Measurements from ENCODE around the gene BUD13.
"Not testable (repeated sequence)": the region's sequence is repeated elsewhere in the genome, so short reads cannot be mapped to it uniquely, and the experiment has no call there.

Gene BUD13

DNA sequence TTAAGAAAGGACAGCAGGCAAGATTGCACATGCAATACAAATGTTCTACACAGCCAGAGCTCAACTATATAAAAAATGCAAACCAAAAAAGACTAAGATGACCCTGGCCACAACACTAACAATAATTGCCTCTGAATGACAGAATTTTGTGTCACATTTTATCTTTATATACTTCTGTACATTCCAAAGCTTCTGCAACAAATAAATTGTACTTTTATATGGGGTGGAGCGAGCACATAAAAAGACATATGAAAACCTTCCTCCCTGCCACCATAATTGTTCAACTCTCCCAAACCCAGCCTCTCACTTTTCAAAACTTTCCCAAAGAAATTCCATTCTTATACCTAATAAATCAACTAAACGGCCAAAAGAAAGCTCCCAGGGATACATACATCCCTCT is 10.7 kb downstream of the BUD13 start:
- DNase-seq (ENCODE audit: extremely low read depth in 1 of 2, low read depth in 1 of 2), result no peak

DNA sequence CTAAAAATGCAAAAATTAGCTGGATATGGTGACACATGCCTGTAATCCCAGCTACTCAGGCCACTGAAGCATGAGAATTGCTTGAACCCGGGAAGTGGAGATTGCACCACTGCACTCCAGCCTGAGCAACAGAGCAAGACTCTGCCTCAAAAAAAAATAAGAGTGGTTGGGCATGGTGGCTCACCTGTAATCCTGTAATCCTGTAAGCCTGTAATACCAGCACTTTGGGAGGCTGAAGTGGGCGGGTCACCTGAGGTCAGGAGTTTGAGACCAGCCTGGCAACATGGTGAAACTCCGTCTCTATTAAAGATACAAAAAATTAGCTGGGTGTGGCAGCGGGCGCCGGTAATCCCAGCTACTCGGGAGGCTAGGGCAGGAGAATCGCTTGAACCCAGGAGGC is 16.7 kb downstream of the BUD13 start:
- DNase-seq (ENCODE audit: extremely low read depth in 1 of 2, low read depth in 1 of 2), result not testable (repeated sequence)

DNA sequence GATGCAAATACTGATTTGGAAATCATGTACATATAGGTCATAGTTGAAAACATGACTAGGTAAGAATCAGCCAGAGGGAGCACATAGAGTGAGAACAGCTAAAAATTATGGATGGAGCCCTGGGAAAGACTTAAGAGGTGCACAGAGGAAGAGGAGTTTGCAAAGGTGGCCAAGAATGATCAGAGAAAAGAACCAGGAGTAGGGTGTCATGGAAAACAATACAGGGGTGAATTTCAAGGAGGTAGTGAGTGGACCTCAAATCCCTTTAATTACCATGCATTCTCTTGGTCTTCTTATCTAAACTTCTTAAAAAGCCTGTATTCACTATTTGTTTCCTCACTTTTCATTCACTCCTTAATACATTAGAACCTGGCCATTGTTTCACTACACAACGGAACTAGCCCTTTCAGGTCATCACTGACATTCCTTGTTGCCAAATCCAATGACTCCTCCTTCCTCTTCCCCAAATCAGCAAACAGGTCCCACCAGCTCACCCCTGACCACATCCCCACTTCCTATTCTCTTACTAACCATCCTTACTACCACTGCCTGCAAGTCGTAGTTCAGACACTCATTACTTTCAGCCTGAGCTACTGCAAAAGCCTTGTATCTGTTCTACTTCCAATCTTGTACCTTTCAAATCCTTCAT is 22.6 kb downstream of the BUD13 start:
- DNase-seq (ENCODE audit: extremely low read depth in 1 of 2, low read depth in 1 of 2), result no peak

DNA sequence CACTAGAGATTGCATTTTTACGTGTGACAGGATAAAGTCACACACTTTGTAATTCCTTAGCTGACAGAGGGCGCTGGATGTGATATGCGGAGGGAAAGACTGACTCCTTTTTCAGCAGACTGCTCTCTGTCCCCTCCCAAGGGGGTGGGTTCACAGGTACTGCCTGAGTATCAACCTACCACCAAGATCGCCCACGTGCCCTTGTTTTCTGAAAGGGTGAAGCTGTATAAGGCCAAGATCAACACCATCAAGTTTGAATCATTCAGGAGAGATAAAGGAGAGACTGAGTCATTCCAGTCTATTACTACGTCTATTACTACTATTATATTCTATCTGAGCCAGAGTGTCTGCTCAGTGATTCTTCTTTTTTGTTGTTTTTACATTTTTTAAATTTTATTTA is 30.7 kb downstream of the BUD13 start:
- no peak for DNase-seq (ENCODE audit: extremely low read depth in 1 of 2, low read depth in 1 of 2)

DNA sequence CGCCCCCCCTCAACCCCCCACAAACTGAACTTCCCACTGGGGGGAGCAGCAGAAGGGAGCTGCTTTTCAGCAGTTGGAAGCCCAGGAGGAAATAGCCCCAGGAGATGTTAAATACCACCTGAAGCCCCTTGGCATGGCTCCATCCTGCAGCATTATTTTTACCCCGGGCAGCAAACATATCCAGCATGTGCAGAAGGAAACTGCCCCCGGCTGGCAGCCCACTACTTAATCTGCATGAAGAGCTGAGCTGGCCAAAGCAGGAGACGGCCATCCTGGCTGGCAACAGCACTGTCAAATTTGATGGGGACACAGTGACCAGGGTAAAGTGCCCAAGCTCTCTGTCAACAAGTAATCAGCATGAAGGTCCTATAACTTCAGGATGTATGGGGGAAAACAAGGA is 32.0 kb downstream of the BUD13 start:
- DNase-seq (ENCODE audit: extremely low read depth in 1 of 2, low read depth in 1 of 2), result no peak

DNA sequence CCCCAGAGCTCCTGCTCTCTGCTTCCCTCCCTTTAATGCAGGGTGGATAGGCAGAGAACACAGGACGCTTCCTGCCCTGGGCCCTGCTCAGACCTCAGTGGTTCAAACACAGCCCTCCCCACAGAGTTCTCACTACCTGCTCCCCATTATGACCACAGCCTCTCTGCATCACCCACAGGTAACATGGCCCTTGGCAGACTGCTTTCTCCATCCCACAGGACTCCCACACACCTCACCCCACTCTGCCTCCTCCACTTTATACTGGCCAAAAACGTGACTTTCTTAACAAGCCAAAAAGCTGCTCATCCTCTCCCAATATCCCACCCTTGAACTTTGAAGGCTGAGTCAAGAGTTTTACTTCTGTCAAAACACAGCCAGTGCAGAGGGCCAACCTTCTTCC is 33.8 kb downstream of the BUD13 start:
- no peak for DNase-seq (ENCODE audit: extremely low read depth in 1 of 2, low read depth in 1 of 2)

DNA sequence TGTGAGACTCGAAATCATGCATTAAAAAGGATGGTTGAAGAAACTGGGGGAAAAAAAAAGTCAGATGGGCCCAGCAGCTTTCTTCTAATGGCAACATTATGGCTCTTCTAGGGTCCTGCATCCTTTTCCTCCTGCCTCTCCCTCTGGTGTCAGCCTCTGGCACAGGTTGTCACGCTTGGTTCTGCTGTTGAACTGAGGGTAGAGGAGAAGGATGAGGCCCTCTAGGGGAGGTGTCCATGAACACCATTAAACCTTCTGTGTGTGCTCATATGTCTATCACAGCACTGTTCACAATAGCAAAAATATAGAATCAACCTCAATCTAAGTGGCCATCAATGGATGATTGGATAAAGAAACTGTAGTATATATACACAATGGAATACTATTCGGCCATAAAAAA is 36.0 kb downstream of the BUD13 start:
- DNase-seq (ENCODE audit: extremely low read depth in 1 of 2, low read depth in 1 of 2), result no peak

DNA sequence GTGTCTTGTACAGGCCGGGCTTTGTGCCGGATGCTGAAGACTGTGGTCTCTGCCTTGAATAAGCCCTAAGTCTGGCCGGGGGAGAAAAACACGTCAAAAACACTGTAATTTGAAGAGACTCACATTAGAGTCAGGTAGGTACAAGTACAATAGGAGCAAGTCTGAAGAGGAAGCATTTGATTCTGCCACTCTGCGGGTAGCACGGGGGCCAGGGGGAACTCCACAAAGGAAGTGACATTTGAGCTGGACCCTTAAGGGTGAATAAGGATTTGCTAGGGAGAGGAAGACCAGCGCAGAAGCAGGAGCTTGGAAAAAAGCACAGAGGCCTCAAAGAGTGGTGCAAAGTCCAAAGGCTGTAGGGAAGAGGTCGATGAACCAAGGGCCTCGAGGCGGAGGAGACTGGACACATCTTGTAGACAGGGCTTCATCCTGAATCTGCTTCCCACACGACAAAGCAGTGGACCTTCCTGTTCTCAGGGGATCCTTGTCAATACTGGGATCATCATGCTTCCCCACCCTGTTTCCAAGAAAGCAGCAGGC is 38.7 kb downstream of the BUD13 start:
- no peak for DNase-seq (ENCODE audit: extremely low read depth in 1 of 2, low read depth in 1 of 2)

DNA sequence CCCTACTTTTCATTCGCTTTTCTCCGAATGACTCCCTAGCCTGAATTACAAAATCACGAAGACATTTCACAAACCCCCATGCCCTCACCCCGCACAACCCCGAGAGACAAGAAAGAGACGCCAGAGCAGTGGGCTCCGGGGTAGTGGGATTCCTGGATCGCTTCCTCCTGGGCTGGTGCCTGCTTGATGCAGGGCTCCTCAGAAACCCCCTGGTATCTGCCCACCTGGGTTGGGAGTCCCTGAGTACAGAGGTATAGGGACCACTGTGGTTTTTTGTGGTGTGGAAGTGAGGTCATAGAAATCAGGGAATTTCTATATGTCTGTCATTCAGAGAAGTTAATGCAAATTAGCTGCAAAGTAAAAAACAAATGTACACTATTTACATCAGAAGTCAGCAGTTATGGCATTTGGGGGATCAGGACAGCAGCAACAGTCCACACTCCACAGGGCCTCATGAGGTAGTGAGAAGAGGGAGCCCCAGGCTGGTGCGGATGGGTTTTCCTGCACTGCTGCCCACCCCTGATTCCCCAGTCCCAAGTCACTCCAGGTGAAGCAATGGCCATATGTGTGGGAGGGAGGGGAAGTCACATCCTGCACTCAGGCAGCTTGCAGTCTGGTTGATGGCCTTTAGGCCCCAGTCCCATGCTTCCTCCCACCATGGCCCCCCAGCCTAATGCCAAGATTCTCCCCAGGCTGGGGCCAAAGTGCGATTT is 39.6 kb downstream of the BUD13 start:
- no peak for DNase-seq (ENCODE audit: extremely low read depth in 1 of 2, low read depth in 1 of 2)

DNA sequence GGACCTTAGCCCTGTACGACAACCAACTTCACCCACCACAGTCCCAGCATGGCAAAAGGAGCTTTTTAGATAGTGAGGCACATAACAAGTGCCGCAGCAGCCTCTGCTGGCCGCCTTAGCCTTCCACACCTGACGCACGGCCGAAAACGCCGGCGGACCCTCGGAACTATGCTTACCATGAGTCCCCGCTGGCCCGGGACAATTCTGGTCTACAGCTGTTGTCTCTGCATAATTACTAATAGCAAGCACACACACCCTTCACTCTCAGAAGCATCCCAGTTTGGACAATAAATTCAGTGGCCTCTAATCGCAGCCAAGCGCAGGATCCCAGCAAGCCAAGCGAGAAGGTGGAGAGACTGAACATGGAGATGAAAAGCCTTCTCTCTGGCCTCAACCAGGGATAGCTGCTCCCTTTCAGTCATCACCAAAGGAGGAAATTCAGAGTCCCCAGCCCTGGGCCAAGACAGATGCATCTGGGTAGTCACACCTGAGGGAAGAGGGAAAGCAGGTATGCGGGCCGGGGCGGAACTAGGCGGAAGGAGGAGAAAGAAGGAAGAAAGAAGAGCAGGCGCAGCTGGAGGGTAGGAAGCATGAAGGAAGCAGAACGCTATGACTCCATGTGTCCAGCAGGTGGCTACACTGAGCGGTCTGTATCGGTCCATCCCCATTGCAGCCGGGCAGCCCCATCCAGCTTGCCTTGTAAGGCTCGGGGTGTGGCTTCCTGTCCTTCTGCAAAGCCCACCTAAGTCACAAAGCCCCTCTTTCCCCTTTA is 40.3 kb downstream of the BUD13 start:
- DNase-seq (ENCODE audit: extremely low read depth in 1 of 2, low read depth in 1 of 2), result peak; percentile 21 to 34

DNA sequence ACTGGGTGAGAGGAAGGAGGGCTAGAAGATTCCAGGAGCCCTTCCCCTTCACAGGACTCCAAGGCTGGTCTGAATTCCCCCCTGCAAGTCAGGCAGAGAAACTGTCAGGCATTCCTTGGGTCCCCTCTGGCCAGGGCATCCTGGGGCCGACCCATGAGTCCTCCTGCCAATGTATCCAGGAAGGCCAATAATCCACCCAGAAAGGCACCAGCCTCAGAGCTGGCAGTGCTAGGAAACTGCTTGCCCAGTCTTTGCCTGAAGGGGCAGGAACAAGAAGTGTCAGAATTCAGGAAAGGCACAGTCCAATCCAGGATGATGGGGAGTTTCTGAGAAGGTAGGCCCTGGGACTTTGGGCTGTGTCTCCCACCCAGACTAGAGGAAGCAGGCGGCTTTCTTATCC is 41.0 kb downstream of the BUD13 start:
- no peak for DNase-seq (ENCODE audit: extremely low read depth in 1 of 2, low read depth in 1 of 2)

DNA sequence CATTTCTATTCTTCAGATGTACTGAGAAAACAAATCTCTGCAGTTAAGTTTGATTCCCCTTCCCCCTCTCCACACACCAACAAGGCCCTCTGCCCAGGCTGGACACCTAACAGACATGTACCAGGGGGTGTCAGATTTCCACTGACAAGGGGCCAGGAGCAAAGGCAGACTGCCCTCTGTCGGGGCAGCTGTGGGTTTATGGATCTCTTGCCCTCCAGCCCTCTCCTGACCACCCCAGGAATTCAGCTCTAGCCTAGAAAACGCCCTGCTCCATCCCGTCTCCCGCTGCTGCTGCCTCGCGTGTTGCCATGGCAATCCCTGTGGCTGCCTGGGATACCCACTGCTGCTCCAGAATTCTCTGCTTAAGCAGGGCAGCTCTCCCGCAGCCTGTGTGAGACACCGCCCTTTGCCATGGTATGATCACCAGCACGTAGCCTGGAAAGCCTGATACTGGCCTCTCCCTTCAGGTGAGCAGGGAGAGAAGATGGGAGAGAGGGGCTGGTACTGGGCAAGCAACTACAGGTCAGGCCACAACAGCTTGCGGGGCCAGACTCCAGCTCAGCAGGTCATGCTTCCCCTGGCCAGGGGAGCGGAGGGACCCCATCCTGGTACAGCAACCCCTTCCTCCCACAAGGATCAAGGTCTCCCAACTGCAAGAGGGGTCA is 41.6 kb downstream of the BUD13 start:
- DNase-seq (ENCODE audit: extremely low read depth in 1 of 2, low read depth in 1 of 2), result no peak

DNA sequence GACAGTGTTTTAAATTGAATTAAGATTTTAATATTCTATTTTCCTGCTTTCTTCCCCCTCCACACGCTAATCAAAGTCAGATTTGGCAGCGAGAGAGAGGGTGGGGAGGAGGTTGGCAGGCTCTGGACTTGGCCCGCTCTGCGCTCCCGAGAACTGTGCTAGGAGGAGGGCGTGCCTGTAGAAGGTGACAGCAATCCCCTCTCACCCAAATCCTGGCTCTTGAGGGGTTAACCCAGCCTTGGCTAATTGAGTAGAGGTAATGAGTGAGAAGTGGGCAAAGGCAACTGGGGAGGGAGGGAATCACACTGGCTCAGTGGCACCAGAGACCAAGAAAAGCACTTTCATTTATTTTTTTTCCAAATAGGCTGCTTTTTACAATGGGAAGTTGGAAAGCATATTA is 42.2 kb downstream of the BUD13 start:
- no peak for DNase-seq (ENCODE audit: extremely low read depth in 1 of 2, low read depth in 1 of 2)

DNA sequence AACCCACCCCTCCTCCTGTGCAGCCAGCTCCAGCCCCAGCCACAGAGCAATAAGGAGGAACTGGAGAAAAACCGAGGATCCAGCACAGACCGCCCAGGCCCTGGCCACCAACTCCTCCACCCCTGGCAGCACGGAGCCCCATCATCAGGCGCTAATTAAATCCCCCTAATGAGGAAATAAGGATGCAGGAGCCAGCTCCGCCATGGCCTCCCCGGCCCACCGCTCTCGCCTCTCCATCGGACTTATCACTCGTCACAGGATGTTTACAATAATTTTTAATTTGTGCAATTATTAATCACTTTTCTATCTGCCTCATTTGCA is 42.6 kb downstream of the BUD13 start:
- DNase-seq (ENCODE audit: extremely low read depth in 1 of 2, low read depth in 1 of 2), result no peak

DNA sequence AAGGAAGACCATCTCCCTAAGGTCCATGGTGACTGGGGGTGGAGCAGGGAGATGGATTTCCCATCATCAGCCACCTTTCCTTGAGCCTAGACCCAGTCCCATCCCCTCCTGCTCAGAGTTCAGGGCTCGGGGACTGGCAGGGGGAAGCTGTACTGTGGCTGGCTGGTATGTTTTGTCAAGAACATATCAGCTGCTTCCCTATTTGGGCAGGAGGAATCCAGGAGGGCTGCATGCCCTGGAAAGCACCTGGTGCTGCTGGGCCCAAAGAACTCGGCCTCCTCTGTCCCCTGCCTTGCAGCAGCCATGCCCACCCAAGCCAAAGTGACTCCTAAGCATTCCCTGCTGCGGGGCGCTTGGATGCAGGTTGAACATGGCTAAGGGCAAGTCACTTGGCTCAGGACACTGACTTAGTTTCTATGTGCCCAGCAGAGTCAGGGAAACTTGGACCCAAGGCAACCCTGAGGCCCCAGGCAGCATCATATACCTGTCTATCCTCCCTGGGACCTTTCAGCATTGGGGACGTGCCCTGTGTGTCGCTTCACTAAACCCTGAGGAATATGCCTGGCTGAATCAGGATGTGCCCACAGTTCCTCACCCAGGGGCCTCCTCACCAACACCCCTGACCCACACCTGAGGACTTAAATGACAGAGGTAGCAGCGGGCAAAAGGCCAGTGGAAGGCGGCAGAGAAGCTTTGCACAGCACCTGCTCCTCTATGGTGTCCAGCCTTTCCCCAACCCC is 43.1 kb downstream of the BUD13 start:
- DNase-seq (ENCODE audit: extremely low read depth in 1 of 2, low read depth in 1 of 2), result no peak

DNA sequence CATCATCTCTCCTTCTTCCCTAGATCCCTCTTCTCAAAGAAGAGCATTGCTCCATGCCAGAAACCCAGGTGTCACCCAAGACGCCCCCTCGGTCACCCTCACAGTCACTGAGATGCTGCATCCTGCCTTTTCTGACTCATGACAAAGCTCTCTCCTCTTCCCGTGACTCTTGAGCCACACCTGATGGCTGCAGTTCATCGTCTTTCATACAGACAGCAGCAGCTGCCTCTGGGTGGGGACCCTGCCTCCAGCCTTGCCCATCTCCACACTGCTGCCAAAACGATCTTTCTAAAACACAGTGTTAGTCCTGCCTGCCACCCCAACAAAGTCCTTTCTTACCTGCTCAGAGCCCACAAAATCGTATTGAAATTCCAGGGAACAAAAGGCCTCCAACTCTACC is 44.8 kb downstream of the BUD13 start:
- no peak for DNase-seq (ENCODE audit: extremely low read depth in 1 of 2, low read depth in 1 of 2)

DNA sequence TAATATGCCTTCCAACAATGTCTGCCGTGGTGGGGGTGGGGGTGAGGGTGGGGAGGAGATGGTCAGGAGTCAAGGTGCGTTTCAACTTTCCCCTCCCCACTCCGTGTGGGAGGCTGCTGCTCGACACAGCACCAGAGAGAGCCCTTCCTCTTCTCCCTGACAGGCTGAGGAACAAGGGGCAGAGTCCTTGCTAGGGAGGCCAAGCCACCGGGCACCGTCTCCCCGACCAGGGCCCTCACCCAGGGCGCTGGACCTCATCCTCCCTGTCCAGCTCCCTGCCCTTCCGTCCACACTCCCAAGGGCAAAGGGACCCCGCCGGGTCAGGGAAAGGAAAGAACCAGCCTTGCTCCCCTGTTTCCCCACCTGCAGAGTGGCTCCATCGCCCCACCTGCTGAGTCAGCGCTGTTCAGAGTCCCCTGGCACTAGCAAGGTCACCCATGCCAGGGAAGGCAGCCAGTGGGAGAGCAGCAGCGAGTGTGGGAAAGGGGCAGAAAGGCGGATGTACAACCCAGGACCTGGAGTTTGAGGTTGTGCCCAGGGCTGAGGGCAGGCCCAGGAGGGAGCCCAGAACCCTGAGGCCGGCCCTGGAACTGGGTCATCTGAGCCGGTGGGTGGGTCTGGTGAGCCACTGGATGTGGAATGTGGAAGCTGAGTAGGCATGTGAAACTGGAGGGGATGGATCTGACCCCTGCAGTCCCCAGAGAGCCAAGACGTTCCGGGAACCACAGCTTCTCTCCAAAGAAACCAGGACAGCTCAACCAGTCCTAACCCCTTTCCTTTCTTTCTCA is 47.2 kb downstream of the BUD13 start:
- DNase-seq (ENCODE audit: extremely low read depth in 1 of 2, low read depth in 1 of 2), result no peak

DNA sequence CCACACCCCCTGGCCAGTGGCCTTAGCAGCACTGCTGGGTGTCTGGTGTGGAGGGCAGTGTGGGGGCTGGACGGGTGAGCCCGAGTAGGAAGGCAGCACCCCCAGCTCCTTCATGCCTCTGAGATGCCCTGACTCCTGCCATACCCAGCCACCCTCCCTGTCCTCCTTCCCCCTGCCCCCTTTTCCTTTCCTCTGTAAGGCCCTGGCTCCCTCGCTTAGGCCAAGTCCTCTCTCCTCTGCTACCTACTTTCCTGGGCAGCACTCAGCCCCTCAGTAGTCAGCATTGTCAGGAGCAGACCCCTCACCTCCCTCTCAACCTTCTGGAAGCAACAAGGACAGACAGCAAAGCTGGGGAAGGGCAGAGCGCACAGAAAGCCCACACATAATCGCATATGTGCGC is 48.0 kb downstream of the BUD13 start:
- DNase-seq (ENCODE audit: extremely low read depth in 1 of 2, low read depth in 1 of 2), result no peak

DNA sequence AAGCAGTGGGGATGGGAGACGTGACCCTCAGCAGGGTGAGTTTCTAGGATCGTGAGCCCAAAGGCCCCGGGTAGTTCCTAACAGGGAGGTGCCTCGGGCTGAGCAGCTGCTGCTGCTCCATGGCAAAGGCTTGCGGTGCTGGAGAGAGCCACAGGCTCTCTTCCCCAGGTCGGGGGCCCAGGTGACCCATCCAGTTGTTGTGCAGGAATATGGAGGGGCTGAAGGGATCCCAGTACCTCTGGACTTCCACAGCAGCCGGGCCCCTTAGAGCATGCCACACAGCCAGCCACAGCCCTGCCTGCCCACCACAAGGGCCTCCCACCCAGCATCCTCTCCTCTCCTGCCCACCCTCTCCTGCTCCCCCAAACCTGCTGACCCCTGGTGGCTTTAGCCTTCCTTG is 49.3 kb downstream of the BUD13 start:
- DNase-seq (ENCODE audit: extremely low read depth in 1 of 2, low read depth in 1 of 2), result no peak

DNA sequence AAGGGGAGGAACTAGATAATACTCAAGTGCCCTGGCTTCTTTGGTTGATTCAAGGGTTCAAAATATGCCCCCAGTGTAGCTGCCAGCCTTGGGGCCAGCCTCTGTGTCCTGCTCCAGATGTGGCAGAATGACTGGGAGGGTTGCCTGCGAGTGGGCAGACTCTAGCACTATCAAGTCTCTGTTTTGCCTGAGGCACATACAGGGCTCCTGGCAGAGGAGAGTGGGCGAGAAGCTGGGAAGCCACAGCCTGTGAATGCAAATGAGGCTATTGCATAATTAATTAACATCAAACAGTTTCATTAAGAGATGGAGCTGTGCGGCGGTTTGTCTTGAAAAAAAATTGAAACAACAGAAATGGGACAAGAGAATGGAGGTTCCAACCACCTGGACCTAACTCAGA is 50.8 kb downstream of the BUD13 start:
- DNase-seq (ENCODE audit: extremely low read depth in 1 of 2, low read depth in 1 of 2), result no peak

Measured in stimulated activated CD8-positive, alpha-beta memory T cell treated with anti-CD3 and anti-CD28 coated beads, Interleukin-7, amount 100 ng/mL, for 48 hours (primary cell).